CD4-positive, alpha-beta T cell (primary cell): ENCODE data around the gene MRPS23. TPM values are rescaled to one million over a fixed set of nuclear protein-coding genes. Genes with fewer than 3 reads are reported as not detected.

Experiments used
- ATAC-seq: fragments of 200-7000 bp; cut with Tn5 transposase; one replicate; pipeline ENCODE4 v1.10.0; 2022; ENCODE audit warnings: mild to moderate bottlenecking; ENCODE audit not compliant: poor library complexity
- CTCF ChIA-PET: fragments of 350-600 bp; sonication (Branson Sonifier 250); formaldehyde crosslinking; loops from one replicate; lab custom pipeline; 2021; ENCODE audit warnings: antibody characterized with exemption, inconsistent platforms; lab: Charles Lee
- POLR2A ChIA-PET: fragments of 350-600 bp; sonication (Branson Sonifier 250); formaldehyde crosslinking; loops from one replicate; lab custom pipeline; 2021; ENCODE audit warnings: antibody characterized with exemption, inconsistent platforms; lab: Charles Lee
- DNase-seq, 14 experiments: peaks; one replicate each; pipeline ENCODE4 v3.0.0-alpha.2; 2013 to 2020; ENCODE audit warnings: mixed read lengths in 2 of 14
- H3K27ac ChIP-seq, 2 donors: one replicate each; pipeline versions ENCODE4 v1.5.1 to v1.7.0; 2013; ENCODE audit warnings: low read length in 2 of 2, low read depth in 1 of 2, mild to moderate bottlenecking in 1 of 2
- H3K27me3 ChIP-seq, 2 experiments: 1 replicate in 1 of 2; 2 replicates in 1 of 2; pipeline versions ENCODE4 v1.6.1 to v1.7.0; 2013; ENCODE audit warnings: low read length in 2 of 2, control low read depth in 1 of 2, mild to moderate bottlenecking in 1 of 2, moderate library complexity in 1 of 2; ENCODE audit not compliant: insufficient read depth in 2 of 2, control insufficient read depth in 1 of 2
- H3K36me3 ChIP-seq: one replicate; pipeline ENCODE4 v1.6.1; 2013; ENCODE audit warnings: low read length, control low read depth; ENCODE audit not compliant: insufficient read depth
- H3K4me1 ChIP-seq: one replicate; pipeline ENCODE4 v1.6.1; 2013; ENCODE audit warnings: low read length, control low read depth; ENCODE audit not compliant: insufficient read depth
- H3K4me3 ChIP-seq: one replicate; pipeline ENCODE4 v1.5.1; 2013; ENCODE audit warnings: mild to moderate bottlenecking, low read length, moderate library complexity
- H3K9me3 ChIP-seq, 2 experiments: 1 replicate in 1 of 2; 2 replicates in 1 of 2; pipeline versions ENCODE4 v1.6.1 to v1.7.0; 2013; ENCODE audit warnings: low read length in 2 of 2, mild to moderate bottlenecking in 2 of 2, control low read depth in 1 of 2, moderate library complexity in 1 of 2; ENCODE audit not compliant: control insufficient read depth in 1 of 2, insufficient read depth in 1 of 2
- H3K27ac Mint-ChIP-seq: one replicate; pipeline ENCODE4 v1.8.0; 2020; ENCODE audit warnings: mixed read lengths
- H3K27me3 Mint-ChIP-seq: one replicate; pipeline ENCODE4 v1.8.0; 2021; ENCODE audit warnings: mixed read lengths
- H3K36me3 Mint-ChIP-seq: one replicate; pipeline ENCODE4 v1.8.0; 2021; ENCODE audit warnings: low read depth, mixed read lengths
- H3K4me1 Mint-ChIP-seq: one replicate; pipeline ENCODE4 v1.8.0; 2021; ENCODE audit warnings: low read depth, mixed read lengths
- H3K4me3 Mint-ChIP-seq: one replicate; pipeline ENCODE4 v1.8.0; 2020; ENCODE audit warnings: mild to moderate bottlenecking, mixed read lengths
- H3K9me3 Mint-ChIP-seq: one replicate; pipeline ENCODE4 v1.8.0; 2020; ENCODE audit warnings: mixed read lengths
- intact Hi-C, 2 experiments: fragments of 100-400 bp; cut with DNase I in 1 of 2; cut with micrococcal nuclease in 1 of 2; formaldehyde crosslinking; loops; one replicate each; pipeline versions ENCODE4 v1.15.1 to v1.9.0; 2023 to 2025; cut with DNase I, micrococcal nuclease
- total RNA-seq, 174 experiments: library from RNA in 2 of 174; stranded (reverse) in 2 of 174; gene quantifications; one replicate each; pipeline ENCODE4 v1.2.3 and lab custom pipeline; 2021 to 2026
- TF ChIP-seq, protein P1 (sequence below): fragments of 200-600 bp; IDR thresholded peaks from one replicate; pipeline ENCODE4 v1.8.0; 2022; ENCODE audit warnings: antibody characterized with exemption, mild to moderate bottlenecking

MRPS23 gene
- total RNA-seq, 2 experiments from 2014 or later, result 14.6 to 14.7 TPM

DNA sequence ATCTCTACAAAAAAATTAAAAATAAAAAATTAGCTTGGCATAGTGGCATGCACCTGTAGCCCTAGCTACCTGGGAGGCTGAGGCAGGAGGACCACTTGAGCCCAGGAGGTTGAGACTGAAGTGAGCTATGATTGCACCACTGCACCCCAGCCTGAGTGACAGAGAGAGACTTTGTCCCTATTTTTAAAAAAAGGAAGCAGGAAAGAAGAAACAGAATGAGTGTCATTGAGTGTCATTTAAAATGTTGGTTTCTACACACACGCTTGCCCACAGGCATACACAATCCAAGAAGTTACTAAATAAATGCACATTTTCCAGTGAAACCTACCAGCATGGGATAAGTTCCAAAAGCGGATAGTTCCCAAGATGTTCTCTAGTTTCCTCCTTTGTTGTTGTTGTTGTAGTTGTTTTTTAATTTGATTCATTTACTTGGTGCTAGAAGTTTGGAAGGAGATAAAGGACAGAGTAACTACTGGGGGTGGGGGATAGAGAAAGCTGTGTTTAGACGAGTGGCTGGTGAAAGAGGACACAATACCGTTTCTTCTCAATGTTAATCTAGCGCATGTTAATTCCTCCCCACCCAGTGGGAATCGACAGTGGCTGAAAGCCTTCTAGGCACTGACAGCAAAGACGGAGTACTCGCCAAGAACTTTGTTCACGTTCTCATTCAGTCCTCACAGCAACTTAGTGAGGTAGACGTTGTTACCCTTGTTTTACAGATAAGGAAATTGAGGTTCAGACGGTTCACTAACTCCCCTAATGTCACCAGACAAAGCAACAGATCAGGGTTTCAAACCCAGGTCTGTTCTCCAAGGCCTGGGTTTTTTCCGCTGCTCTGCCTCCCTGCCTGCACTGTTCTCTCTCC is 17.3 kb downstream of the MRPS23 start:
- H3K36me3 ChIP-seq, result peaks cover 8% of the 10 kb centered on the region
- H3K27me3 ChIP-seq, result no peaks in the 10 kb centered on the region
- peaks cover 6% of the 10 kb centered on the region for H3K4me1 ChIP-seq
- H3K9me3 Mint-ChIP-seq, result no peaks in the 10 kb centered on the region
- DNase-seq (no peak), ATAC-seq (peak; percentile 25)
- H3K4me1 Mint-ChIP-seq, result peaks cover 6% of the 10 kb centered on the region
- H3K27ac Mint-ChIP-seq, result no peak overlapping the region
- no peaks in the 10 kb centered on the region for H3K9me3 ChIP-seq
- TF ChIP-seq, protein P1, sequence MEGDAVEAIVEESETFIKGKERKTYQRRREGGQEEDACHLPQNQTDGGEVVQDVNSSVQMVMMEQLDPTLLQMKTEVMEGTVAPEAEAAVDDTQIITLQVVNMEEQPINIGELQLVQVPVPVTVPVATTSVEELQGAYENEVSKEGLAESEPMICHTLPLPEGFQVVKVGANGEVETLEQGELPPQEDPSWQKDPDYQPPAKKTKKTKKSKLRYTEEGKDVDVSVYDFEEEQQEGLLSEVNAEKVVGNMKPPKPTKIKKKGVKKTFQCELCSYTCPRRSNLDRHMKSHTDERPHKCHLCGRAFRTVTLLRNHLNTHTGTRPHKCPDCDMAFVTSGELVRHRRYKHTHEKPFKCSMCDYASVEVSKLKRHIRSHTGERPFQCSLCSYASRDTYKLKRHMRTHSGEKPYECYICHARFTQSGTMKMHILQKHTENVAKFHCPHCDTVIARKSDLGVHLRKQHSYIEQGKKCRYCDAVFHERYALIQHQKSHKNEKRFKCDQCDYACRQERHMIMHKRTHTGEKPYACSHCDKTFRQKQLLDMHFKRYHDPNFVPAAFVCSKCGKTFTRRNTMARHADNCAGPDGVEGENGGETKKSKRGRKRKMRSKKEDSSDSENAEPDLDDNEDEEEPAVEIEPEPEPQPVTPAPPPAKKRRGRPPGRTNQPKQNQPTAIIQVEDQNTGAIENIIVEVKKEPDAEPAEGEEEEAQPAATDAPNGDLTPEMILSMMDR, result no peak
- H3K27me3 Mint-ChIP-seq, result no peaks in the 10 kb centered on the region
- H3K4me3 Mint-ChIP-seq, result no peak overlapping the region
- intact Hi-C loops, result loop anchor here (1.0 to 5.0 kb wide), 5 partner anchors 85 to 702 kb away; partner anchors contain the start of gene CCDC182 (in 1 of the 2)
- CTCF ChIA-PET, result interaction anchor here (0.7 to 1.5 kb wide), 9 partner anchors 11 to 704 kb away, joined by 3 to 8 read pairs (median 4); partner anchors contain the start of gene MRPS23
- peak overlapping the region; percentile 46 for H3K4me3 ChIP-seq
- no peak overlapping the region for H3K27ac ChIP-seq
- peaks cover 6% of the 10 kb centered on the region for H3K36me3 Mint-ChIP-seq
- POLR2A ChIA-PET, result interaction anchor here (0.6 to 2.7 kb wide), 3 partner anchors 17 to 589 kb away, joined by 3 to 11 read pairs (median 3); partner anchors contain the start of gene MRPS23

DNA sequence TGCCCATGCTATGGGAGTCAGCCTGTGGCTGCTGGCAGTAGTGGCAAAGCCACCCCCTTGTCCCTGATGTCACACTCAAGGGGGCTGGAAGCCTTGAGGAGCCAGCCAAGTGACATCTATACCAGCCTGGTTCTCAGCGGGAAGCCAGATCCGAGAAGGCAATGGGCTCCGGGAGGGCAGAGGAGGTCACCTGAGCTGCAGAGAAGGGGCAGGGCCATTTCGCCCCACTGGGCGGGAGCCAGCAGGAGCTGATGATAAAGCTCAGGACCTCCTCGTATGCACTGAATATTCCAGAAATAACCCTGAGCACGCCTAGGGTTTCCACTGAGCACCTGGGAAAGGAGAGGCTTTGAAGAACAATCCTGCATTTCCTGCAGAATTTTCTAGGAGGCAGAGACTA is 19.0 kb downstream of the MRPS23 start:
- Histone ChIP-seq H3K36me3 (no peaks in the 10 kb centered on the region), H3K9me3 (no peaks in the 10 kb centered on the region), H3K4me1 (peaks cover 6% of the 10 kb centered on the region), H3K4me3 (no peak overlapping the region), H3K27me3 (no peaks in the 10 kb centered on the region), H3K27ac (no peak overlapping the region)
- intact Hi-C loops, result loop anchor here in 1 of 2 experiments (5.0 kb wide), 2 partner anchors 84 to 589 kb away; partner anchors contain the start of gene CCDC182
- POLR2A ChIA-PET, result no interaction called here
- TF ChIP-seq, protein P1, result no peak
- CTCF ChIA-PET, result interaction anchor here (0.7 kb wide), 1 partner anchor 36 kb away, joined by 3 read pairs; no protein-coding TSS in a partner anchor
- Mint-ChIP-seq H3K4me1 (peaks cover 6% of the 10 kb centered on the region), H3K36me3 (no peaks in the 10 kb centered on the region), H3K9me3 (no peaks in the 10 kb centered on the region), H3K27ac (no peak overlapping the region), H3K27me3 (no peaks in the 10 kb centered on the region), H3K4me3 (no peak overlapping the region)
- no peak for DNase-seq
- ATAC-seq, result no peak

DNA sequence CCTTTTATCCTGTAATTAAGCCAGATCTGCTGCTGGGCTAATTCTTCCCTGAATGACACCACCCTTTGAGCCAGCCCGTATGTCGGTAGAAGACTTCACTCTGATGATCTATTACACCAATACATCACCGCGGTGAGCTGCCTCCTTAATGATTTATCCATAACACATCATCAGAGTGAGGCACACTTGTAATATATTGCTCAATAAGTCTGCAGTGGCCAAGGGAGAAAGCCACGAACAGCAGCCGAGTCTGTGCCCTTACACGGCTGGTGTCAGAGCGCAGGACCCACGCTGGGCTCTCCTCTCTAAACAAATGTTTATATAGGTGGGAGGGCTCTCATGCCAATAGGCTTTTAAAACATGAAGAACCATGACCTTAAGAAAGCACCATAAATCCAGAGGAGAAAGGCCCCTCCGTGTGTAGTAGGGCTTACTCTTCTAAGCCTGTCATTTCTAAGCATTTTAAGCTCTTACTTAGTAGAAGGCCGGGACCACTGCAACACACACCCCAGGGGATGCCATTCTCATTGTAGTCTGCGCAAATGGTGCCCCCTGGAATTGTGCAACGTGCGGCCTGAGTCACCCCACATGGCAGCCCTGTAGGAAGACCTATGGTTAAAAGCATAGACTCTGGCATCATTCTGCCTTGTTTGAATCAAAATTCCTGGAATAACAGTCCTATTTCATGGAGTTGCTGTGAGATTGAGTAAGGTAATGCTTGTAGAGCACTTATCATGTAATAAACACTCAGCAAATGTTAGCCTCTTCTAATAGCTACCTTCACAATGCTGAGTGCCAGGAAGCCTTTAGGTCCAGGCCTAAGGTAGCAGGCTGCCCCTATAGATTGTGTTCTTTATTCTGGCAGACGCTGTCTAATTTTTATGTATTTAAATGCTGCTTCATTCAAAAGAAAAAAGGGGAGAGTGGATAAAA is 26.1 kb downstream of the MRPS23 start:
- no peaks in the 10 kb centered on the region for H3K27me3 ChIP-seq
- H3K27ac ChIP-seq, result no peak overlapping the region
- Mint-ChIP-seq H3K9me3 (no peaks in the 10 kb centered on the region), H3K36me3 (no peaks in the 10 kb centered on the region), H3K27me3 (peaks cover 3% of the 10 kb centered on the region), H3K4me1 (no peaks in the 10 kb centered on the region), H3K4me3 (no peak overlapping the region), H3K27ac (no peak overlapping the region)
- CTCF ChIA-PET, result interaction anchor here (0.7 kb wide), 1 partner anchor 820 kb away, joined by 3 read pairs; no protein-coding TSS in a partner anchor
- ATAC-seq (no peak), DNase-seq (no peak)
- TF ChIP-seq, protein P1, result no peak
- no peaks in the 10 kb centered on the region for H3K4me1 ChIP-seq
- no peaks in the 10 kb centered on the region for H3K9me3 ChIP-seq
- POLR2A ChIA-PET, result no interaction called here
- H3K4me3 ChIP-seq, result no peak overlapping the region
- intact Hi-C loops, result no loop called here
- no peaks in the 10 kb centered on the region for H3K36me3 ChIP-seq
